HepG2 (cell line): ENCODE measurements around the gene FDPS. TPM values are rescaled to one million over a fixed set of nuclear protein-coding genes. Genes with fewer than 3 reads are reported as not detected.

Source experiments
- AHR ChIP-seq: IDR thresholded peaks from 2 replicates; pipeline ENCODE4 v1.6.1; 2018; ENCODE audit warnings: missing genetic modification reagents, missing compliant biosample characterization
- CAMTA2 ChIP-seq: sonication (generic); formaldehyde crosslinking; IDR thresholded peaks from 2 replicates; pipeline ENCODE4 v1.4.0; 2020; ENCODE audit warnings: mild to moderate bottlenecking, missing genetic modification reagents, borderline replicate concordance
- FOXP1 ChIP-seq, 2 experiments: fragments of 450-650 bp in 1 of 2; IDR thresholded peaks; 2 replicates each; pipeline ENCODE4 v1.6.1; 2017 to 2018; ENCODE audit warnings: antibody characterized with exemption in 1 of 2
- GABPA ChIP-seq, 2 experiments: IDR thresholded peaks; 2 replicates each; pipeline ENCODE4 v1.6.1; 2011 to 2016; ENCODE audit warnings: low read depth in 2 of 2, low read length in 1 of 2, missing biosample characterization in 1 of 2, missing genetic modification characterization in 1 of 2
- GPBP1L1 ChIP-seq: sonication (generic); formaldehyde crosslinking; IDR thresholded peaks from 2 replicates; pipeline ENCODE4 v1.5.0; 2020; ENCODE audit warnings: mild to moderate bottlenecking, missing genetic modification reagents
- KLF6 ChIP-seq: IDR thresholded peaks from 2 replicates; pipeline ENCODE4 v1.8.0; 2016; ENCODE audit warnings: missing biosample characterization, missing genetic modification reagents
- LCORL ChIP-seq, 2 experiments: fragments of 450-650 bp in 1 of 2; sonication (generic) in 1 of 2; formaldehyde crosslinking in 1 of 2; IDR thresholded peaks; 2 replicates each; pipeline versions ENCODE4 v1.5.0 to v1.6.1; 2017 to 2020; ENCODE audit warnings: antibody characterized with exemption in 1 of 2, missing genetic modification reagents in 1 of 2
- SALL1 ChIP-seq: sonication (generic); formaldehyde crosslinking; IDR thresholded peaks from 2 replicates; pipeline ENCODE4 v1.8.0; 2022; ENCODE audit warnings: mild to moderate bottlenecking, missing genetic modification reagents
- ZNF331 ChIP-seq: sonication (generic); formaldehyde crosslinking; IDR thresholded peaks from 2 replicates; pipeline ENCODE4 v1.4.0; 2020; ENCODE audit warnings: missing genetic modification reagents
- ZNF407 ChIP-seq: sonication (generic); formaldehyde crosslinking; IDR thresholded peaks from one replicate; pipeline ENCODE4 v1.5.1; 2020; ENCODE audit warnings: mild to moderate bottlenecking, missing genetic modification reagents; ENCODE audit errors: not compliant biosample characterization
- ZNF510 ChIP-seq: sonication (generic); formaldehyde crosslinking; IDR thresholded peaks from 2 replicates; pipeline ENCODE4 v1.4.0; 2020; ENCODE audit warnings: low read depth, mild to moderate bottlenecking, missing genetic modification reagents
- polyA plus RNA-seq, 8 experiments: library from polyadenylated mRNA; depleted of rRNA in 3 of 8; stranded (reverse) in 7 of 8; unstranded in 1 of 8; fragments of >200 nt; fragmentation: Illumina TruSeq in 4 of 8; extraction: Trizol in 4 of 8; gene quantifications; 2 replicates each; pipeline versions ENCODE4 v1.2.1 to v1.2.3, GENCODE V29; 2011 to 2016; ENCODE audit warnings: low read depth in 4 of 8, missing spikeins in 1 of 8, mixed read lengths in 1 of 8; ENCODE audit not compliant: insufficient read depth in 1 of 8
- total RNA-seq, 5 experiments: library from RNA; depleted of rRNA; stranded (reverse); fragments of >200 nt; fragmentation: Illumina TruSeq; extraction: Trizol; gene quantifications; 2 replicates each; pipeline ENCODE4 v1.2.3, GENCODE V29; 2016; ENCODE audit warnings: low read depth in 1 of 5
- TF ChIP-seq, protein P1 (sequence below): IDR thresholded peaks from 2 replicates; pipeline ENCODE4 v1.6.1; 2018; ENCODE audit warnings: missing genetic modification reagents, mild to moderate bottlenecking, missing compliant biosample characterization
- TF ChIP-seq, protein P2 (sequence below): sonication (generic); formaldehyde crosslinking; IDR thresholded peaks from 2 replicates; pipeline ENCODE4 v1.4.0; 2020; ENCODE audit warnings: missing genetic modification reagents, mild to moderate bottlenecking, borderline replicate concordance

Gene FDPS
- total and polyA plus RNA-seq, 2 of the 13 experiments (the other 11 are each of a cell fraction or from before 2014, with no cell fraction given): 264 to 519 TPM

GRCh38 chr1:155261852-155262673 lies 46.6 kb upstream of the FDPS start, which contains the start of gene SCAMP3 (continued):
- TF ChIP-seq ZNF407 (CRISPR knock-in tag) (no peak), SALL1 (CRISPR knock-in tag) (peak; percentile 89), ZNF510 (CRISPR knock-in tag) (peak; percentile 69; the same call in 1 of the 2 replicates), LCORL (IDR thresholded peaks at IDR 0.05) (no peak), LCORL (CRISPR knock-in tag; IDR thresholded peaks at IDR 0.05) (no peak; the same call in 1 of the 2 replicates), CAMTA2 (CRISPR knock-in tag) (no peak; the same call in 1 of the 2 replicates), GABPA (IDR thresholded peaks at IDR 0.05; ENCODE audit: low read depth, low read length) (peak; percentile 69), GABPA (CRISPR knock-in tag; IDR thresholded peaks at IDR 0.05; ENCODE audit: low read depth) (peak; percentile 94), KLF6 (CRISPR knock-in tag) (peak; percentile 75; the same call in 1 of the 2 replicates), AHR (CRISPR knock-in tag) (no peak; the same call in 1 of the 2 replicates), GPBP1L1 (CRISPR knock-in tag) (no peak), ZNF331 (CRISPR knock-in tag) (no peak; the same call in 1 of the 2 replicates), FOXP1 (IDR thresholded peaks at IDR 0.05) (no peak), FOXP1 (CRISPR knock-in tag; IDR thresholded peaks at IDR 0.05) (no peak)
- TF ChIP-seq, protein P1, sequence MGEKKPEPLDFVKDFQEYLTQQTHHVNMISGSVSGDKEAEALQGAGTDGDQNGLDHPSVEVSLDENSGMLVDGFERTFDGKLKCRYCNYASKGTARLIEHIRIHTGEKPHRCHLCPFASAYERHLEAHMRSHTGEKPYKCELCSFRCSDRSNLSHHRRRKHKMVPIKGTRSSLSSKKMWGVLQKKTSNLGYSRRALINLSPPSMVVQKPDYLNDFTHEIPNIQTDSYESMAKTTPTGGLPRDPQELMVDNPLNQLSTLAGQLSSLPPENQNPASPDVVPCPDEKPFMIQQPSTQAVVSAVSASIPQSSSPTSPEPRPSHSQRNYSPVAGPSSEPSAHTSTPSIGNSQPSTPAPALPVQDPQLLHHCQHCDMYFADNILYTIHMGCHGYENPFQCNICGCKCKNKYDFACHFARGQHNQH (CRISPR knock-in tag): peak; percentile 92
- TF ChIP-seq, protein P2, sequence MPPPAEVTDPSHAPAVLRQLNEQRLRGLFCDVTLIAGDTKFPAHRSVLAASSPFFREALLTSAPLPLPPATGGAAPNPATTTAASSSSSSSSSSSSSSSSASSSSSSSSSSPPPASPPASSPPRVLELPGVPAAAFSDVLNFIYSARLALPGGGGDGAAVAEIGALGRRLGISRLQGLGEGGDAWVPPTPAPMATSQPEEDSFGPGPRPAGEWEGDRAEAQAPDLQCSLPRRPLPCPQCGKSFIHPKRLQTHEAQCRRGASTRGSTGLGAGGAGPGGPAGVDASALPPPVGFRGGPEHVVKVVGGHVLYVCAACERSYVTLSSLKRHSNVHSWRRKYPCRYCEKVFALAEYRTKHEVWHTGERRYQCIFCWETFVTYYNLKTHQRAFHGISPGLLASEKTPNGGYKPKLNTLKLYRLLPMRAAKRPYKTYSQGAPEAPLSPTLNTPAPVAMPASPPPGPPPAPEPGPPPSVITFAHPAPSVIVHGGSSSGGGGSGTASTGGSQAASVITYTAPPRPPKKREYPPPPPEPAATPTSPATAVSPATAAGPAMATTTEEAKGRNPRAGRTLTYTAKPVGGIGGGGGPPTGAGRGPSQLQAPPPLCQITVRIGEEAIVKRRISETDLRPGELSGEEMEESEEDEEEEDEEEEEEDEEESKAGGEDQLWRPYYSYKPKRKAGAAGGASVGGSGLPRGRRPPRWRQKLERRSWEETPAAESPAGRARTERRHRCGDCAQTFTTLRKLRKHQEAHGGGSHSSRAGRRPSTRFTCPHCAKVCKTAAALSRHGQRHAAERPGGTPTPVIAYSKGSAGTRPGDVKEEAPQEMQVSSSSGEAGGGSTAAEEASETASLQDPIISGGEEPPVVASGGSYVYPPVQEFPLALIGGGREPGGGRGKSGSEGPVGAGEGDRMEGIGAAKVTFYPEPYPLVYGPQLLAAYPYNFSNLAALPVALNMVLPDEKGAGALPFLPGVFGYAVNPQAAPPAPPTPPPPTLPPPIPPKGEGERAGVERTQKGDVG (CRISPR knock-in tag): no peak
